ENCODE results near the gene RYR2.
"Not testable (repeated sequence)": the region's sequence is repeated elsewhere in the genome, so short reads cannot be mapped to it uniquely, and the experiment has no call there.

The RYR2 gene

GRCh38 chr1:237279629-237280028 lies 237.6 kb downstream of the RYR2 start:
- no peak for DNase-seq

- no peak for DNase-seq
These were observed 239.5 kb downstream of the RYR2 start for GRCh38 chr1:237281481-237281880.

- no peak for DNase-seq
These were observed 240.3 kb downstream of the RYR2 start for GRCh38 chr1:237282208-237282783.

GRCh38 chr1:237287876-237288521 lies 246.0 kb downstream of the RYR2 start:
- no peak for DNase-seq

GRCh38 chr1:237293804-237294203 lies 251.8 kb downstream of the RYR2 start:
- no peak for DNase-seq

- DNase-seq: no peak
These were observed 254.9 kb downstream of the RYR2 start for GRCh38 chr1:237296861-237297260.

GRCh38 chr1:237300642-237301041 lies 258.7 kb downstream of the RYR2 start:
- no peak for DNase-seq

GRCh38 chr1:237303929-237304328 lies 261.9 kb downstream of the RYR2 start:
- no peak for DNase-seq

- DNase-seq: no peak
These were observed 264.7 kb downstream of the RYR2 start for GRCh38 chr1:237306726-237307125.

GRCh38 chr1:237309595-237310118 lies 267.7 kb downstream of the RYR2 start:
- DNase-seq: no peak

GRCh38 chr1:237316352-237316751 lies 274.4 kb downstream of the RYR2 start:
- no peak for DNase-seq

- no peak for DNase-seq
These were observed 276.8 kb downstream of the RYR2 start for GRCh38 chr1:237318748-237319147.

- no peak for DNase-seq
These were observed 278.9 kb downstream of the RYR2 start for GRCh38 chr1:237320890-237321289.

GRCh38 chr1:237324226-237324625 lies 282.2 kb downstream of the RYR2 start:
- DNase-seq: no peak

- DNase-seq: no peak
These were observed 285.1 kb downstream of the RYR2 start for GRCh38 chr1:237327061-237327460.

- no peak for DNase-seq
These were observed 298.9 kb downstream of the RYR2 start for GRCh38 chr1:237340892-237341291.

GRCh38 chr1:237341391-237341790 lies 299.4 kb downstream of the RYR2 start:
- no peak for DNase-seq

- no peak for DNase-seq
These were observed 300.7 kb downstream of the RYR2 start for GRCh38 chr1:237342730-237343129.

GRCh38 chr1:237352747-237353146 lies 310.8 kb downstream of the RYR2 start:
- DNase-seq: no peak

- DNase-seq: no peak
These were observed 311.9 kb downstream of the RYR2 start for GRCh38 chr1:237353918-237354317.

GRCh38 chr1:237355022-237355421 lies 313.0 kb downstream of the RYR2 start:
- no peak for DNase-seq

GRCh38 chr1:237358555-237358954 lies 316.6 kb downstream of the RYR2 start:
- DNase-seq: no peak

- no peak for DNase-seq
These were observed 325.8 kb downstream of the RYR2 start for GRCh38 chr1:237367758-237368157.

GRCh38 chr1:237371477-237371876 lies 329.5 kb downstream of the RYR2 start:
- DNase-seq: not testable (repeated sequence)

- no peak for DNase-seq
These were observed 341.8 kb downstream of the RYR2 start for GRCh38 chr1:237383791-237384190.

All from NCI-H1417 treated with DMSO at 0.1 percent for 48 hours (cell line).